Measurements from ENCODE around the gene CDH19.

- TF ChIP-seq CTCF (IDR thresholded peaks at IDR 0.05) (no peak), POLR2A (IDR thresholded peaks at IDR 0.05) (no peak)
Observed at GRCh38 chr18:66575263-66575662, 28.6 kb downstream of the CDH19 start.

Data from uterus (tissue), 2 donors.